ENCODE results near the gene FAM180A. TPM values are rescaled to one million over a fixed set of nuclear protein-coding genes. Genes with fewer than 3 reads are reported as not detected.

Gene FAM180A
- polyA plus RNA-seq: not detected

DNA sequence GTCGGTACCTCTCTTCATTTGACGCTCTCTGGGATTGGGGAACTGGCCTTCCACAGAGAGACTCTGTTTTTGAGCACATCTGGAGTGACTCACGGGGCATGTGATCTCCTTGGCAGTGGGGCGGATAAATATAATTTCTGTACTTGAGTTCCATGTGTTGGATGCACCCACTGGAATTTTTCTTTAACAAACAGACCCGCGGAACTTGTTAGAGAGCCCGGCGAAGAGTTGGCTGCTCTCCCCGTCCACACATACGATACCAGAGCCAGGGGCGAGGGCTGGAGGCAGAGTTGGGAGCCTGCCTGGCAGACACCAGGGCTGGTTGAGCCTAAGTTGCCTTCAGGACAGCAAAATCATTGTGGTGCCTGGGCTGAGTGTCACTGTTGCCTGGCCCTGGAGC is at the start of gene FAM180A:
TSS of gene FAM180A (minus strand) at position 44 of the 400 bp plus-strand sequence. CDS start 233 bp downstream, outside the sequence.
- Mint-ChIP-seq H3K27ac (no peak within 1 kb of the TSS), H3K4me3 (no peak within 1 kb of the TSS), H3K36me3 (no peaks in the 10 kb centered on the region), H3K4me1 (no peaks in the 10 kb centered on the region), H3K9me3 (no peaks in the 10 kb centered on the region), H3K27me3 (ENCODE audit: low read depth in 3 of 3) (peaks cover 0 to 16% (median 6%) of the 10 kb centered on the region in 3 donors)
- DNase-seq: no peak

DNA sequence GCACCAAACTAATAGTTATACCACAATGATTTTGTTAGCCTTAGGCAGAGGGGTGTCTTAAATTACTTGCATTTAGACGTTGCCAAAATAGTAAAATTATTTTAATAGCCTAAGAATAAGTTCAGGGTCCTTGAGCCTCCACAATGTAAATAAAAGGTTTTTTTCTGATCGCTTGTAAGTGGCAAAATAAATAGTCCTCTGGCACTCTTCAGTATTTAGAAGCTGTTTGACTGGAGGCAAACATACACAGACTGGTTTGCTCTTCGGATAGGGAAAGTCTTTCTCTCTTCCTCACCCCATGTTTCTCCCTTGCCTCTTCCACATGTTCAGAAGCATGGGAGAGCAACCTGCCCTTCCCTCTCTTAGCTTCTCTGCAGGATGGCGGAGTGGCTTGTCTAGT is 49.5 kb upstream of the FAM180A start:
- no peak overlapping the region for H3K27ac Mint-ChIP-seq
- H3K9me3 Mint-ChIP-seq: no peaks in the 10 kb centered on the region
- no peak for DNase-seq
- H3K4me1 Mint-ChIP-seq: peaks cover 10 to 14% of the 10 kb centered on the region in 2 donors
- no peak overlapping the region for H3K4me3 Mint-ChIP-seq
- H3K27me3 Mint-ChIP-seq (ENCODE audit: low read depth in 3 of 3): peaks cover 2 to 17% (median 8%) of the 10 kb centered on the region in 3 donors
- H3K36me3 Mint-ChIP-seq: no peaks in the 10 kb centered on the region

DNA sequence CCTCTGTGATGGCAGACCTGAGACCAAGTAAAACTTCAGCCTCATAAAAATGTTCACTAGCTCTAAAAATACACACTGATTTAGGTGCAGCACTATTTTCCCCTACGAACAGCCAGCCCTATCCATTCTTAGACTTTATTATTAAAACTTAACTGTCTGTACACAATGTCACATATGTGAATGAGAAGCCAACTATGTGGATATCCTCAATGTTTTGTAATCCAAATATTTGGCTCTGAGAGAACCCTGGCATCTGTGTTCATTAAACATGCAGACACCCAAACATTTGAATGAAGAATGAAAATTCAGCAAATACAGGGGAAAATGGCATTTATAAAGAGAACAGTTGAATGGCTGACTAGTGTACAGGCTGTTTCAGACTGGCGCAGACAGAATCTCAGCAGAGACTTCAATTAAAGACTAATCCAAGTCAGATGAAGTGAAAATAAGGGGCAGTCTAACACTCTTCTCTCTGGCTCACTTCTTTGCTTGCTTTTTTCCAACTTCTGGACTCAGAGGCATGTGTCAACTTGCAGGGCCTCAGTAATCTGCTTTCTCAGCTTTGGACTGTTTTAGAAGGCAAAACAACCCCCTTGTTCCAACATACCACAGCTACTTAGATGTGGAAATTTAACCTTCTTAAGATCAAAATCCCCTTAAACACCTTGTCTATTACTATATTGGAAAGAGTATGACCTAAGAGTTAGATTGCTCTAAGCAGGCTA is 47.4 kb upstream of the FAM180A start:
- DNase-seq: no peak
- peaks cover 2 to 13% (median 8%) of the 10 kb centered on the region in 3 donors for H3K27me3 Mint-ChIP-seq (ENCODE audit: low read depth in 3 of 3)
- peaks cover 2 to 6% of the 10 kb centered on the region in 2 donors for H3K4me1 Mint-ChIP-seq
- H3K27ac Mint-ChIP-seq: peak overlapping the region in 1 of 6 donors; percentile 38
- no peaks in the 10 kb centered on the region for H3K9me3 Mint-ChIP-seq
- H3K36me3 Mint-ChIP-seq: no peaks in the 10 kb centered on the region
- no peak overlapping the region for H3K4me3 Mint-ChIP-seq

DNA sequence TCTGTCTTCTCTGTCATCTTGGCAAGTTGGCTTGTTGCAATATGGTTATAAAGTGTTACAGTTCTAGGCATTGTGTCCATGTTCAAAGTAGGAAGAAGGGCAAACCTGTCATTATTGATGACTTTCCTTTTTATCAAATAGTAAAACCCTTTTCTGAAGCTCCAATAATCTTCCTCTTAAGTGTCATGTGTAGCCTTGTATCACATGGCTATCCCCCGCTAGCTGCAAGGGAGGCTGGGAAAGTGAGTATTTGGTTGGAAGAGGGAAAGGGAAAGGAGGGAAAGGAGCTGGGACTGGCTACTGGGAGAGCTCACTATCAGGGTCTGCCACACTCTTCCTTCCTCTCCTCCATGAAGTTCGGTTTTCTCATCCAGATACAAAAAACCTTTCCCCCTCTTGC is 45.2 kb upstream of the FAM180A start:
- DNase-seq: no peak
- Mint-ChIP-seq H3K4me3 (no peak overlapping the region), H3K27ac (no peak overlapping the region), H3K36me3 (no peaks in the 10 kb centered on the region), H3K9me3 (no peaks in the 10 kb centered on the region), H3K4me1 (no peaks in the 10 kb centered on the region), H3K27me3 (ENCODE audit: low read depth in 3 of 3) (peaks cover 2 to 6% (median 5%) of the 10 kb centered on the region in 3 donors)

DNA sequence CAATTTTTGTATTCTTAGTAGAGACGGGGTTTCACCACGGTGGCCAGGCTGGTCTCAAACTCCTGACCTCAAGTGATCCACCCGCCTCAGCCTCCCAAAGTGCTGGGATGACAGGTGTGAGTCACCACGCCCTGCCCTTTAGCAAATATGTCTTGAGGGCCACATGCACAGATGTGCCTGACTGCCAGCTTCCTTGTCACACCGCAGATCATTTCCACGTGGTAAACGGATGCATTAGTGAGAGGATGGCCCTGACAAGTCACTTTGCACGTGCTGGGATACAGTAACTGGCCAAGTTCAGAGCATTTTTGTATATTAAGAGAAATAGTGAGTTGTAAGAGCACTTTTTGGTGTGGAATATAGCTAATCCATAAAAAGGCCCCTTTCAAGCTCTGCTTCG is 44.3 kb upstream of the FAM180A start:
- Mint-ChIP-seq H3K9me3 (no peaks in the 10 kb centered on the region), H3K36me3 (no peaks in the 10 kb centered on the region), H3K27ac (no peak overlapping the region), H3K4me3 (no peak overlapping the region), H3K4me1 (no peaks in the 10 kb centered on the region), H3K27me3 (ENCODE audit: low read depth in 3 of 3) (peaks cover 2 to 12% (median 2%) of the 10 kb centered on the region in 3 donors)
- DNase-seq: no peak

DNA sequence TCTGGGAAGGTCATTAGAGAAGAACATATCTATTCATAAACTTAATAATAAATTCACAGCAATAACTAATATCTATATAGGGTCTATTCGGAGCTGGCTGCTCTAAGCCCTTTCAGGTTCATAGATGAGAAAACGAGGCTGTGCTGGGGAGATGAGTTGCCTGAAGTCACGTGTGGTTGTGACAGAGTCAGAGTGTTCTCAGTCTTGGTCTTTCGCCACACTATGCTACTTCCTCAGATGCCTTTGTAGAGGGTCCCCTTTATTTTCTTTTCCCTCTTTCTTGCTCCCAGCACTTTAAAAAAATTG is 43.7 kb upstream of the FAM180A start:
- Mint-ChIP-seq H3K9me3 (no peaks in the 10 kb centered on the region), H3K4me1 (no peaks in the 10 kb centered on the region), H3K27ac (no peak overlapping the region), H3K36me3 (no peaks in the 10 kb centered on the region), H3K27me3 (ENCODE audit: low read depth in 3 of 3) (peaks cover 2 to 12% (median 2%) of the 10 kb centered on the region in 3 donors), H3K4me3 (no peak overlapping the region)
- no peak for DNase-seq

DNA sequence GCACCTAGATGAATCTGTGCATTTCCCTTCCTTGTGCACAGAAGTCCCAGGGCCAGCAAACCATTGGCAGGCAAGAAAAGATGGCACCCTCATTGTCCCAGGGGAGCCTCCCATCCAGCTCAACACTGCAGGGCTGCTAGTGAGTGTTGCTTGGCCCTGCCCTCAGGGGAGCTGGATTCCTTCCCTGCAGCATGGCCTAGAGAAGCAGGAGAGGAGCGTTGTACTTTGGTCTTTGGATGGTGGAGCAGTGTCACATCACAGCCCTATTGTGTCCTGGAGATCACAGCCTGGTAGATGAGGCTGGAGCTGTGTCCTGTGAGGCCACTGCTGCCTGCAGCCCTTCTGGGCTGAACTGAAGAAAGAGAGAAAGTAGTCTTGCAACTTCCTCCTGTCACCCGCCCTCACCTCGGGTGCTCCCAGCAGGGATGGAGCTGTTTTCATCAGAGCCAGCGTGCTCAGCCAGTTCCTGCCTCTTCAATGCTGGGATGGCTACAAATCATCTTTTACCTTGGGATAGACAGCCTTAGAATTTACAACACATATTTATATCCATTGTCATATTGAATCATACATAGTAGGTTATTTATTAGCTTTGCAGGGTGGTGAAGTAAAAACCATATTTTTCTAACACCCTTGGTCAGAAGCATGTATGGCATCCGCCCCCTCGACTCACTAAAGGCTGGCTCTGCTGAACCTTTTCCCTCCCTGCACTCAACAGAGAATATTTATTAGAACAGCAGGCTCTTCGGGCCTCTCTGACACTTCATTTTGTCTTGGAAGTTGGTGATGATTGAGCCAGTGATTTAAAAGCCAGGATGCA is 43.1 kb upstream of the FAM180A start:
- Mint-ChIP-seq H3K27ac (no peak overlapping the region), H3K27me3 (ENCODE audit: low read depth in 3 of 3) (peaks cover 2 to 12% (median 2%) of the 10 kb centered on the region in 3 donors), H3K4me3 (no peak overlapping the region), H3K4me1 (no peaks in the 10 kb centered on the region), H3K36me3 (no peaks in the 10 kb centered on the region), H3K9me3 (no peaks in the 10 kb centered on the region)
- DNase-seq: no peak

DNA sequence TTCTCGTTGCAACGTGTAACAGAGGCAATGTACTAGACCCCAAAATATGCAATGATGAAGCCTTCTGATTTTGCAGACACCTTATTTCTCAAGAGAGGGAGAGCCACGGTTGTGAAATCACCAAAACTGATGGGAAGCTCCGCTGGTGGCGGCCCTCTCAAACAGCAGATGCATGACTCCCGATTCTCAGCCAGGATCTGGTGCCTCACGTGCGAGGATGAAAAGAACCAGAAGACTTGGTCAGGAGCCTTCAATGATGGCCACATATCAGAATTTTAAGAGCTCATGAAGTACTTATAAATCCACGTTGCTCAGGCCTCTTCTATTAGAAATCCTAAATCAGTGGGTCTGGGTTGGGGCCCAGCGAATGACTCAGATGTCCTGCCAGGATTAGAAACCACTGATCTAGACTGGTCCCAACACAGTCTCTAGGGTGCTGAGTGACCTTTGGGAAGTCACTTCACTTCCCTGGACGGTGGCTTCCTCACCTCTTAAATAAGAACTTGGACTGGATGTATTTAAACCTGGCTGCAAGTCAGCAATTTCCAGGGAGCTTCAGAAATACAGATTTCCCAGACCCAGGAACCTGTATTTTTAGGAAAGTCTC is 41.9 kb upstream of the FAM180A start:
- H3K27me3 Mint-ChIP-seq (ENCODE audit: low read depth in 3 of 3): peaks cover 2 to 12% (median 2%) of the 10 kb centered on the region in 3 donors
- no peak for DNase-seq
- H3K4me1 Mint-ChIP-seq: no peaks in the 10 kb centered on the region
- H3K36me3 Mint-ChIP-seq: no peaks in the 10 kb centered on the region
- H3K9me3 Mint-ChIP-seq: no peaks in the 10 kb centered on the region
- no peak overlapping the region for H3K4me3 Mint-ChIP-seq
- H3K27ac Mint-ChIP-seq: no peak overlapping the region

DNA sequence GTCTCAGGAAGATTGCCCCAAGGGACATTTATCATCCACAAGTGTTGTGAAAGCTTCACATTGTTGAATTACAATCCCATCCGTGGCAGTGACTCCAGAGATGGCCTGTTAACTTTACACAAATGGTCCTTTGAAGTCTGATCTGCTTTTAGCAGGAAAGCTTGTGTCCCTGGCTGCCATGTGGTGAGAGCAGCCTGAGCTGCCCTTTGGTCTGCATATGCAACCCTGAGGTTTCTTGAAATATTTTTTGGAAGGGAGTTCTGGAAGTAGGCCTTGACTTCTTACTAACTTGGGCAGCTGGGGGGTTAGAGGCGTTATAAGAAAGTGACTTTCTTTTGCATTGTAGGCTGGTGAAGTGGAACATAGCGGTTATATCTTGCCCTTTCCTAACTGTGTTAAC is 41.3 kb upstream of the FAM180A start:
- no peak overlapping the region for H3K4me3 Mint-ChIP-seq
- H3K27me3 Mint-ChIP-seq (ENCODE audit: low read depth in 3 of 3): peaks cover 2 to 14% (median 2%) of the 10 kb centered on the region in 3 donors
- H3K36me3 Mint-ChIP-seq: no peaks in the 10 kb centered on the region
- DNase-seq: no peak
- H3K9me3 Mint-ChIP-seq: no peaks in the 10 kb centered on the region
- H3K4me1 Mint-ChIP-seq: no peaks in the 10 kb centered on the region
- no peak overlapping the region for H3K27ac Mint-ChIP-seq

DNA sequence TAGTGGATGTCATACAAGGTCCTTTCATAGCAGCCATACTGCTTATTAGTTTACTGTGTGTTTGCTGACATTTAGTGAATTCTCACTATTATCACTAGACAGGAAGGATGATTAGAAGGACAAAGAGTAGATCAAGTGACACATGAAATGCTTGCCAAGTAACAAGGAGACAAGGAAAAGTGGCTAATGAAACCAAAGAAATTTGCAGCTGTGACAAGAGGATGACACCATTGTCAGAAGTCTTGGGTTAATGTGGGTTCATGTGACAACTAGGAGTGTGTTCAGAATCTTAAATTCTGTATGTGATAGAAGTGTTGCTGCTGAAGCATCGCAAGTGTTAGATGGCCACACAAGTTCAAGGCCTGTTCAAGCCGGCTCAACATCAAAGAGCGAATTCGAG is 40.8 kb upstream of the FAM180A start:
- Mint-ChIP-seq H3K36me3 (no peaks in the 10 kb centered on the region), H3K27ac (no peak overlapping the region), H3K4me1 (no peaks in the 10 kb centered on the region), H3K4me3 (no peak overlapping the region), H3K9me3 (no peaks in the 10 kb centered on the region), H3K27me3 (ENCODE audit: low read depth in 3 of 3) (peaks cover 2 to 16% (median 2%) of the 10 kb centered on the region in 3 donors)
- DNase-seq: no peak

DNA sequence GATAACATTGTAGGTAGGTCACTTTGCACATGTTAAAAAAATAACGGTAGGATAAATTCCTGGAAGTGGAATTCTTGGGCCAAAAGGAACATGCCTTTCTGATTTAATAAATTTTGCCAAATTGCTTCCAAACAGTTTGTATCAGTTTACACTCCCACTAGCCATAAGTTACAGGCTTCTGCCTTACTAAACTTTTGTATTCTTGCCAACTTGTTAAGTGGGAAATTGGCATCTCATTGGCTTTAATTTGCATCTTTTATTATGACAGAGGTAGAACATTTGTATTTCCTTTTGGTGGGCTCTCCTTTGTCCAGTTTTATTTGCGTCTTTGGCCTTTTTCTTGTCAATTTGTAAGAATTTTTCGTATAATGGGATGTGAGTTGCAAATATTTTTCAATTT is 38.3 kb upstream of the FAM180A start:
- Mint-ChIP-seq H3K36me3 (no peaks in the 10 kb centered on the region), H3K9me3 (no peaks in the 10 kb centered on the region), H3K4me3 (no peak overlapping the region), H3K27ac (no peak overlapping the region), H3K4me1 (no peaks in the 10 kb centered on the region), H3K27me3 (ENCODE audit: low read depth in 3 of 3) (peaks cover 0 to 14% (median 1%) of the 10 kb centered on the region in 3 donors)
- no peak for DNase-seq

DNA sequence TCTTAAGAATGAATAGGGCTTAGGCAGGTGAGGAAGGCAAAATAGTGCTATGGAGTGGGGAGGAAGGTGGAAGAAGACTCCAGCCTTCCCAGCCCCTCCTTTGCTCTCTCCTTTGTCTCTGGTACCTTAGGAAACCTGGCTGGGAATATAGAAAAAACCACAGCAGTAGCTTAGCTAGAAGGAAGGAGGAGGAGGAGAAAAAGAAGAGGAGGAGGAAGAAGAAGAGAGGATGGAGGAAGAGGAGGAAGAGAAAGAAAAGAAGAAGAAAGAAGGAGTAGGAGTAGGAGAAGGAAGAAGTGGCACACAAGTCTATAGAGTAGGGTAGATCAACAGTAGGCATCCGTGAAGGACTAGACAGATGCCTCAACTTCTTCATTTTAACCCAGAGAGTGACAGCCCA is 36.5 kb upstream of the FAM180A start:
- Mint-ChIP-seq H3K36me3 (no peaks in the 10 kb centered on the region), H3K4me3 (no peak overlapping the region), H3K9me3 (no peaks in the 10 kb centered on the region), H3K27ac (no peak overlapping the region), H3K4me1 (no peaks in the 10 kb centered on the region), H3K27me3 (ENCODE audit: low read depth in 3 of 3) (peaks cover 1 to 14% (median 2%) of the 10 kb centered on the region in 3 donors)
- no peak for DNase-seq

DNA sequence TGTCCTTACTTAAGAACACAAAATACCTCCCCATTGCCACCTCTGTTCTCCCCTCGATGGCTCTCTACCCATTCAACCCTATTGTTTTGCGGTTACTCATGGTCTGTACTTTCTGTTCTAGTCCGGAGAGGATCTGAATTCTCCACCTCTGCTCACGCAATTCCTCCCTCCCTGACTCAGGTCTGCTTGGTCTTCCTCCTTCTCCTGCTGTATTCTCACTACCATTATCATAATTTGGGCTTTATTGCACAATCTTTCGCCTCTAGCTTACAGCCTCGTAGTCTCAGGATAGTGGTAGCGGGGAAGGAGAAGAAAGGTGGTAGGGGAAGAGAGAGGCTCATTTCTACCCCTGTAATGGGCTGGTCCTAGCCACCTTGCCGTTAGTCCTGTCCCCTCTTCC is 35.4 kb upstream of the FAM180A start:
- Mint-ChIP-seq H3K36me3 (no peaks in the 10 kb centered on the region), H3K4me1 (no peaks in the 10 kb centered on the region), H3K9me3 (no peaks in the 10 kb centered on the region), H3K27me3 (ENCODE audit: low read depth in 3 of 3) (peaks cover 1 to 15% (median 2%) of the 10 kb centered on the region in 3 donors), H3K27ac (no peak overlapping the region), H3K4me3 (no peak overlapping the region)
- DNase-seq: no peak

DNA sequence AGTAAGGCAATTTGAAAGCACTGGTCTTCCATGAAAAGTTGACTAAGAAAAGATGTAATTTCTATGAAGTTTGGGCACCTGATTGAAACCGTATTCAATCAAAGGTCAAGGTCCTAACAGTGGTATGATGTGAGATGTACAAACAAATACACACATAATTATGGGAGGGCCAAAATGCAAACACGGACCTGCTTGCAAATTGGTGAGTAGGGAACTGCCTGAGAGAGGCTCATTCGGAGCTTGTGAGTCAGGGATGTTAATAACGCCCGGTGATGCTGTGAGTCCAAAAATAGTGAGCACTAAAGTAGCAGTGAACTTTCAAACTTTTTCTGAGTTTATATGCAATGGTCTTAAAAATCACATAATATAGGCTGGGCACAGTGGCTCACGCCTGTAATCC is 34.2 kb upstream of the FAM180A start:
- H3K9me3 Mint-ChIP-seq: no peaks in the 10 kb centered on the region
- H3K27ac Mint-ChIP-seq: no peak overlapping the region
- DNase-seq: no peak
- peaks cover 1 to 11% (median 2%) of the 10 kb centered on the region in 3 donors for H3K27me3 Mint-ChIP-seq (ENCODE audit: low read depth in 3 of 3)
- no peaks in the 10 kb centered on the region for H3K36me3 Mint-ChIP-seq
- H3K4me1 Mint-ChIP-seq: no peaks in the 10 kb centered on the region
- H3K4me3 Mint-ChIP-seq: no peak overlapping the region
